ENCODE measurements around the gene SIRT6. TPM values are rescaled to one million over a fixed set of nuclear protein-coding genes. Genes with fewer than 3 reads are reported as not detected.

The SIRT6 gene
- total and polyA plus RNA-seq, 2 of the 4 experiments (the other 2 are of a cell fraction) = 3.9 to 25.3 TPM

- Histone ChIP-seq H3K56ac (ENCODE audit: extremely low read depth, insufficient read depth, low read length) (no peak overlapping the region), H3K79me1 (ENCODE audit: low read depth in 1 of 2, low read length in 2 of 2) (no peaks in the 10 kb centered on the region), H3K9me1 (ENCODE audit: insufficient read depth, low read length) (no peaks in the 10 kb centered on the region), H2BK15ac (ENCODE audit: low read depth, low read length) (no peak overlapping the region), H2AK9ac (replicated peaks; ENCODE audit: low read depth, low read length, poor library complexity) (no peak overlapping the region), H3K14ac (replicated peaks; ENCODE audit: low read depth, low read length) (no peak overlapping the region), H3K9ac (ENCODE audit: low read depth, low read length) (no peak overlapping the region), H3K27ac (ENCODE audit: insufficient read depth, low read length) (no peak overlapping the region), H3K18ac (ENCODE audit: low read depth, low read length) (no peak overlapping the region), H4K20me1 (ENCODE audit: insufficient read depth, low read length) (no peaks in the 10 kb centered on the region), H3K4me1 (ENCODE audit: control insufficient read depth, insufficient read depth, low read length) (peaks cover 2% of the 10 kb centered on the region; the same call in 1 of the 2 replicates), H2BK20ac (ENCODE audit: low read depth, low read length) (no peak overlapping the region), H4K8ac (ENCODE audit: low read depth in 2 of 2, low read length in 2 of 2) (no peak overlapping the region; a peak in 1 of 4 replicates), H3K4me2 (ENCODE audit: low read depth, low read length) (no peak overlapping the region), H3K23ac (ENCODE audit: low read depth, low read length) (no peak overlapping the region), H2BK5ac (ENCODE audit: low read depth, low read length, poor library complexity, severe bottlenecking) (no peak overlapping the region), H3K4ac (ENCODE audit: low read depth, low read length) (no peak overlapping the region), H2AK5ac (ENCODE audit: low read depth, low read length) (no peak overlapping the region), H3K9me3 (ENCODE audit: control insufficient read depth, insufficient read depth, low read length) (no peaks in the 10 kb centered on the region), H4K5ac (ENCODE audit: low read depth, low read length) (no peak overlapping the region), H2AFZ (replicated peaks; ENCODE audit: low read length, poor library complexity) (peak overlapping the region; percentile 64), H2BK120ac (ENCODE audit: low read depth, low read length) (no peak overlapping the region), H3K27me3 (ENCODE audit: control insufficient read depth, insufficient read depth, low read length) (no peaks in the 10 kb centered on the region), H4K91ac (ENCODE audit: insufficient read depth, low read depth, low read length) (no peak overlapping the region), H3K36me3 (ENCODE audit: control insufficient read depth, insufficient read depth, low read length) (no peaks in the 10 kb centered on the region), H3K4me3 (ENCODE audit: insufficient read depth, low read depth, low read length) (no peak overlapping the region)
- ChIA-PET POLR2A (ENCODE audit: unreplicated experiment) (interaction anchor here (0.5 kb wide), 1 partner anchor 154 kb away, joined by 3 read pairs; the partner anchor contains the start of gene EEF2), CTCF (interaction anchor here (0.7 to 2.2 kb wide), 9 partner anchors 8 to 69 kb away, joined by 3 to 7 read pairs (median 4); partner anchors contain the start of gene CREB3L3)
- dilution Hi-C loops (cut with HindIII; ENCODE audit: low sequenced_read_pairs, unreplicated experiment) = no loop called here
- intact Hi-C loops (cut with micrococcal nuclease) = loop anchor here (2.0 kb wide), 1 partner anchor 65 kb away; no protein-coding TSS in a partner anchor
- peak; percentile 31 for DNase-seq
- BruUV-seq (replicated peaks) = no TSS peak
- TF ChIP-seq SMC3 (IDR thresholded peaks at IDR 0.05; ENCODE audit: low read depth, low read length) (peak; percentile 35), ELK1 (IDR thresholded peaks at IDR 0.05; ENCODE audit: borderline replicate concordance, low read depth, low read length) (no peak), MAZ (IDR thresholded peaks at IDR 0.05; ENCODE audit: borderline replicate concordance, low read depth, low read length) (no peak), BHLHE40 (IDR thresholded peaks at IDR 0.05; ENCODE audit: low read depth, low read length) (no peak), POLR2A (IDR thresholded peaks at IDR 0.05; ENCODE audit: low read depth, low read length) (no peak), CEBPB (IDR thresholded peaks at IDR 0.05; ENCODE audit: low read depth, low read length) (no peak), RAD21 (IDR thresholded peaks at IDR 0.05; ENCODE audit: low read length) (peak; percentile 48; the same call in 1 of the 2 replicates), CTCF (conservative IDR thresholded peaks at IDR 0.05; ENCODE audit: low read depth, low read length) (peak; percentile 70), USF2 (IDR thresholded peaks at IDR 0.05; ENCODE audit: low read depth, low read length) (no peak), FOS (IDR thresholded peaks at IDR 0.05; ENCODE audit: low read depth, low read length) (no peak)
- WGBS, 2 experiments (ENCODE audit: extremely low coverage in 2 of 2, insufficient read length in 1 of 2) = 25% methylated on average over 6 of the region's 14 CpGs; no CpG with 5 or more reads in 1 of the 2 experiments
- peak; percentile 78 for ATAC-seq (ENCODE audit: low read depth)
- in situ Hi-C loops (cut with MboI; ENCODE audit: low sequenced_read_pairs) = no loop called here
These were observed 42.6 kb downstream of the SIRT6 start for GRCh38 chr19:4139614-4140236.
